ENCODE measurements around the gene SLC24A4.

GRCh38 chr14:92317511-92317910 is 5.5 kb upstream of the SLC24A4 start:
- TF ChIP-seq POLR2AphosphoS5 (IDR thresholded peaks at IDR 0.05) = no peak
- no peak for TF ChIP-seq CTCF (IDR thresholded peaks at IDR 0.05 in 8 of 11, conservative IDR thresholded peaks at IDR 0.05 in 3 of 11)
- TF ChIP-seq POLR2A (IDR thresholded peaks at IDR 0.05) = no peak

Data from spleen (tissue), 7 donors.